Activated CD4-positive, alpha-beta T cell treated with anti-CD3 and anti-CD28 coated beads, Interleukin-2, amount 50 U/mL, for 4 hours (primary cell): ENCODE measurements around the gene PPIL6.

ENCODE experiments used
- DNase-seq, 2 experiments: peaks; one replicate each; pipeline ENCODE4 v3.0.0-alpha.2; 2020

The PPIL6 gene

GRCh38 chr6:109360791-109361190, 79.6 kb downstream of the PPIL6 start:
- no peak for DNase-seq

GRCh38 chr6:109360281-109360680, 80.1 kb downstream of the PPIL6 start:
- DNase-seq, result no peak

- DNase-seq, result no peak
Observed at GRCh38 chr6:109359248-109359647, 81.2 kb downstream of the PPIL6 start.

GRCh38 chr6:109358204-109358603, 82.2 kb downstream of the PPIL6 start:
- DNase-seq, result no peak

- no peak for DNase-seq
Observed at GRCh38 chr6:109356237-109356636, 84.2 kb downstream of the PPIL6 start.

- no peak for DNase-seq
Observed at GRCh38 chr6:109351231-109352130, 88.9 kb downstream of the PPIL6 start.

GRCh38 chr6:109349419-109349987, 90.9 kb downstream of the PPIL6 start:
- no peak for DNase-seq

GRCh38 chr6:109348226-109348625, 92.2 kb downstream of the PPIL6 start:
- no peak for DNase-seq

GRCh38 chr6:109347779-109348178, 92.6 kb downstream of the PPIL6 start:
- no peak for DNase-seq

GRCh38 chr6:109345986-109346385, 94.4 kb downstream of the PPIL6 start:
- DNase-seq, result no peak

GRCh38 chr6:109344226-109344625, 96.2 kb downstream of the PPIL6 start:
- no peak for DNase-seq

GRCh38 chr6:109343518-109343917, 96.9 kb downstream of the PPIL6 start:
- DNase-seq, result no peak

- DNase-seq, result no peak
Observed at GRCh38 chr6:109342911-109343310, 97.5 kb downstream of the PPIL6 start.

- no peak for DNase-seq
Observed at GRCh38 chr6:109342506-109342905, 97.9 kb downstream of the PPIL6 start.

GRCh38 chr6:109340811-109341210, 99.6 kb downstream of the PPIL6 start:
- DNase-seq, result no peak
